Esophagus muscularis mucosa (tissue), 3 donors: ENCODE measurements around the gene ADD3.

ENCODE experiments used
- CTCF ChIP-seq, 3 experiments: fragments of 200-600 bp in 2 of 3; fragments of 450-650 bp in 1 of 3; sonication (generic) in 2 of 3; IDR thresholded peaks; one replicate each; pipeline ENCODE4 v1.5.1; 2017 to 2019; ENCODE audit warnings: antibody characterized with exemption in 3 of 3, mild to moderate bottlenecking in 2 of 3, moderate library complexity in 1 of 3
- POLR2A ChIP-seq: fragments of 450-650 bp; IDR thresholded peaks from one replicate; pipeline ENCODE4 v1.6.1; 2017; ENCODE audit warnings: antibody characterized with exemption, moderate library complexity, mild to moderate bottlenecking, low read depth

- TF ChIP-seq CTCF (IDR thresholded peaks at IDR 0.05) (no peak), POLR2A (no peak)
These were observed 38.0 kb downstream of the ADD3 start for GRCh38 chr10:110045772-110046171.
